Measurements from ENCODE around the gene RBP7.
A peak's percentile ranks its signal among the peaks of the same experiment; 100 is the strongest.
"Not testable (repeated sequence)": the region's sequence is repeated elsewhere in the genome, so short reads cannot be mapped to it uniquely, and the experiment has no call there.

The RBP7 gene

GRCh38 chr1:9996624-9997582, at the start of gene RBP7:
RBP7 (plus strand) TSS chr1:9997228; CDS start chr1:9997259, 31 bp downstream.
- DNase-seq = peak; percentile 35

- DNase-seq = no peak
These were observed 39.3 kb upstream of the RBP7 start for GRCh38 chr1:9957726-9958125.

- DNase-seq = no peak
These were observed 37.0 kb upstream of the RBP7 start for GRCh38 chr1:9960011-9960410.

- no peak for DNase-seq
These were observed 36.1 kb upstream of the RBP7 start for GRCh38 chr1:9960706-9961562.

GRCh38 chr1:9984253-9984652, 12.8 kb upstream of the RBP7 start:
- DNase-seq = no peak

- no peak for DNase-seq
These were observed 12.0 kb upstream of the RBP7 start for GRCh38 chr1:9985001-9985400.

GRCh38 chr1:9989773-9990172, 7.3 kb upstream of the RBP7 start:
- no peak for DNase-seq

- peak; percentile 72 for DNase-seq
These were observed 6.1 kb upstream of the RBP7 start for GRCh38 chr1:9990944-9991343.

GRCh38 chr1:9992910-9993309, 4.1 kb upstream of the RBP7 start:
- DNase-seq = no peak

- DNase-seq = no peak
These were observed 3.4 kb upstream of the RBP7 start for GRCh38 chr1:9993561-9994075.

GRCh38 chr1:10001016-10001665, 4.1 kb downstream of the RBP7 start:
- no peak for DNase-seq

- not testable (repeated sequence) for DNase-seq
These were observed 8.2 kb downstream of the RBP7 start for GRCh38 chr1:10005248-10005647.

GRCh38 chr1:10007169-10007568, 10.1 kb downstream of the RBP7 start:
- no peak for DNase-seq

GRCh38 chr1:10014016-10014415, 17.0 kb downstream of the RBP7 start:
- no peak for DNase-seq

GRCh38 chr1:10019561-10019960, 22.5 kb downstream of the RBP7 start:
- DNase-seq = no peak

GRCh38 chr1:10020086-10020485, 23.1 kb downstream of the RBP7 start:
- no peak for DNase-seq

- DNase-seq = not testable (repeated sequence)
These were observed 23.6 kb downstream of the RBP7 start for GRCh38 chr1:10020678-10021077.

GRCh38 chr1:10021992-10022391, 25.0 kb downstream of the RBP7 start:
- DNase-seq = not testable (repeated sequence)

- peak; percentile 80 for DNase-seq
These were observed 25.6 kb downstream of the RBP7 start for GRCh38 chr1:10022656-10023055.

- no peak for DNase-seq
These were observed 28.3 kb downstream of the RBP7 start for GRCh38 chr1:10025354-10025753.

GRCh38 chr1:10027027-10027426, 30.0 kb downstream of the RBP7 start:
- DNase-seq = peak; percentile 5

GRCh38 chr1:10028956-10029500, 32.0 kb downstream of the RBP7 start:
- peak; percentile 59 for DNase-seq

GRCh38 chr1:10031461-10031860, 34.4 kb downstream of the RBP7 start:
- no peak for DNase-seq

Measured in inflammatory macrophage treated with lipopolysaccharide for 4 hours (primary cell).